Ishikawa (cell line): ENCODE data around the gene PRPF18.

ENCODE experiments used
- CEBPB ChIP-seq: IDR thresholded peaks from 2 replicates; pipeline ENCODE4 v1.6.1; 2012
- CREB1 ChIP-seq: IDR thresholded peaks from 2 replicates; pipeline ENCODE4 v1.6.1; 2012; ENCODE audit warnings: low read depth
- EGR1 ChIP-seq: IDR thresholded peaks from 2 replicates; pipeline ENCODE4 v1.6.1; 2012
- EP300 ChIP-seq: IDR thresholded peaks from 2 replicates; pipeline ENCODE4 v1.6.1; 2012; ENCODE audit warnings: borderline replicate concordance
- FOXM1 ChIP-seq: IDR thresholded peaks from 2 replicates; pipeline ENCODE4 v1.6.1; 2012; ENCODE audit warnings: low read depth, borderline replicate concordance
- NFIC ChIP-seq: IDR thresholded peaks from 2 replicates; pipeline ENCODE4 v1.6.1; 2012
- RAD21 ChIP-seq: IDR thresholded peaks from 2 replicates; pipeline ENCODE4 v1.6.1; 2012; ENCODE audit warnings: low read depth
- TAF1 ChIP-seq: IDR thresholded peaks from 2 replicates; pipeline ENCODE4 v1.6.1; 2012; ENCODE audit warnings: low read depth, mild to moderate bottlenecking
- TCF12 ChIP-seq: IDR thresholded peaks from 2 replicates; pipeline ENCODE4 v1.6.1; 2012; ENCODE audit warnings: low read depth
- TEAD4 ChIP-seq: IDR thresholded peaks from 2 replicates; pipeline ENCODE4 v1.6.1; 2012
- YY1 ChIP-seq: IDR thresholded peaks from 2 replicates; pipeline ENCODE4 v1.6.1; 2012; ENCODE audit warnings: low read depth
- ZBTB7A ChIP-seq: IDR thresholded peaks from 2 replicates; pipeline ENCODE4 v1.6.1; 2012; ENCODE audit warnings: low read depth
- TF ChIP-seq, protein P1 (sequence below): IDR thresholded peaks from 2 replicates; pipeline ENCODE4 v1.6.1; 2012
- TF ChIP-seq, protein P2 (sequence below): IDR thresholded peaks from 2 replicates; pipeline ENCODE4 v1.6.1; 2012; ENCODE audit warnings: low read depth, mild to moderate bottlenecking
- TF ChIP-seq, protein P3 (sequence below): IDR thresholded peaks from 2 replicates; pipeline ENCODE4 v1.6.1; 2012

The PRPF18 gene, protein sequence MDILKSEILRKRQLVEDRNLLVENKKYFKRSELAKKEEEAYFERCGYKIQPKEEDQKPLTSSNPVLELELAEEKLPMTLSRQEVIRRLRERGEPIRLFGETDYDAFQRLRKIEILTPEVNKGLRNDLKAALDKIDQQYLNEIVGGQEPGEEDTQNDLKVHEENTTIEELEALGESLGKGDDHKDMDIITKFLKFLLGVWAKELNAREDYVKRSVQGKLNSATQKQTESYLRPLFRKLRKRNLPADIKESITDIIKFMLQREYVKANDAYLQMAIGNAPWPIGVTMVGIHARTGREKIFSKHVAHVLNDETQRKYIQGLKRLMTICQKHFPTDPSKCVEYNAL

DNA sequence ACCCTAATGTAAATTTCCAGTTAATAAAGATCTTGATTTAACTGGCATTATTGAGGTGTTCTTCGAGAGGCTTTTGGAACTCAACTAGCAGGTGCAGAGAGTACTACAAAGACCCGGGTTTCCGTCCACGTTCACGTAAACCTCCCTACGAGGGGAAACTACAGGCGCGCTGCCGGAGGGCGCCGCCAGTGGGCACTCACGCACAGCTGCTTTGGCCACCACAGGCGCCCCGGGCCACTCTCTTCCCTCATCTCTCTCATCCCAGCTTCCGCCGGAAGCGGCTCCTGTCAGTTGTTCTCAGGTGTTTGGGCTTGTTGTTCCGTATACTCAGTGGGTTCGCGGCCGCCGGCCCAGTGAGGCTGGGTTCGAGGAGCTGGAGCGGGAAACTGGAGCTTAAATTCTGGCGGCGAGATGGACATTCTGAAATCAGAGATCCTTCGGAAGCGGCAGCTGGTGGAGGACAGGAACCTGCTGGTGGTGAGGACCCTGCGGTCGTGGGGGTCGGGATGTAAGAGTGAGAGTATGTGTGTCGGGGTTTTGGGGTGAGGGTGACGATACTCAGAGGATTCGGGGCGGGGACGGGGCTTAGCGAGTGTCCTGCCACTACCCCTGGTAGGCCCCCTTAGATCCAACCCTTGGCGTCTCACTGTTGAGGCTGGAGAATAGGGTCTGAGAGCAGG lies at the start of gene PRPF18:
Gene PRPF18, plus strand, starts transcription at position 290 of the 680 bp plus-strand sequence. Its CDS starts 122 bp downstream, at position 412.
- TF ChIP-seq EP300 (peak; percentile 27; the same call in 1 of the 2 replicates), CREB1 (no peak), YY1 (peak; percentile 59; the same call in 1 of the 2 replicates), RAD21 (peak; percentile 61), TAF1 (peak; percentile 85), TCF12 (peak; percentile 76; the same call in 1 of the 2 replicates), NFIC (peak; percentile 56), CEBPB (no peak), TEAD4 (peak; percentile 44)
- TF ChIP-seq, protein P1, sequence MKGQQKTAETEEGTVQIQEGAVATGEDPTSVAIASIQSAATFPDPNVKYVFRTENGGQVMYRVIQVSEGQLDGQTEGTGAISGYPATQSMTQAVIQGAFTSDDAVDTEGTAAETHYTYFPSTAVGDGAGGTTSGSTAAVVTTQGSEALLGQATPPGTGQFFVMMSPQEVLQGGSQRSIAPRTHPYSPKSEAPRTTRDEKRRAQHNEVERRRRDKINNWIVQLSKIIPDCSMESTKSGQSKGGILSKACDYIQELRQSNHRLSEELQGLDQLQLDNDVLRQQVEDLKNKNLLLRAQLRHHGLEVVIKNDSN = peak; percentile 53
- TF ChIP-seq, protein P2, sequence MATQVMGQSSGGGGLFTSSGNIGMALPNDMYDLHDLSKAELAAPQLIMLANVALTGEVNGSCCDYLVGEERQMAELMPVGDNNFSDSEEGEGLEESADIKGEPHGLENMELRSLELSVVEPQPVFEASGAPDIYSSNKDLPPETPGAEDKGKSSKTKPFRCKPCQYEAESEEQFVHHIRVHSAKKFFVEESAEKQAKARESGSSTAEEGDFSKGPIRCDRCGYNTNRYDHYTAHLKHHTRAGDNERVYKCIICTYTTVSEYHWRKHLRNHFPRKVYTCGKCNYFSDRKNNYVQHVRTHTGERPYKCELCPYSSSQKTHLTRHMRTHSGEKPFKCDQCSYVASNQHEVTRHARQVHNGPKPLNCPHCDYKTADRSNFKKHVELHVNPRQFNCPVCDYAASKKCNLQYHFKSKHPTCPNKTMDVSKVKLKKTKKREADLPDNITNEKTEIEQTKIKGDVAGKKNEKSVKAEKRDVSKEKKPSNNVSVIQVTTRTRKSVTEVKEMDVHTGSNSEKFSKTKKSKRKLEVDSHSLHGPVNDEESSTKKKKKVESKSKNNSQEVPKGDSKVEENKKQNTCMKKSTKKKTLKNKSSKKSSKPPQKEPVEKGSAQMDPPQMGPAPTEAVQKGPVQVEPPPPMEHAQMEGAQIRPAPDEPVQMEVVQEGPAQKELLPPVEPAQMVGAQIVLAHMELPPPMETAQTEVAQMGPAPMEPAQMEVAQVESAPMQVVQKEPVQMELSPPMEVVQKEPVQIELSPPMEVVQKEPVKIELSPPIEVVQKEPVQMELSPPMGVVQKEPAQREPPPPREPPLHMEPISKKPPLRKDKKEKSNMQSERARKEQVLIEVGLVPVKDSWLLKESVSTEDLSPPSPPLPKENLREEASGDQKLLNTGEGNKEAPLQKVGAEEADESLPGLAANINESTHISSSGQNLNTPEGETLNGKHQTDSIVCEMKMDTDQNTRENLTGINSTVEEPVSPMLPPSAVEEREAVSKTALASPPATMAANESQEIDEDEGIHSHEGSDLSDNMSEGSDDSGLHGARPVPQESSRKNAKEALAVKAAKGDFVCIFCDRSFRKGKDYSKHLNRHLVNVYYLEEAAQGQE = no peak
- TF ChIP-seq, protein P3, sequence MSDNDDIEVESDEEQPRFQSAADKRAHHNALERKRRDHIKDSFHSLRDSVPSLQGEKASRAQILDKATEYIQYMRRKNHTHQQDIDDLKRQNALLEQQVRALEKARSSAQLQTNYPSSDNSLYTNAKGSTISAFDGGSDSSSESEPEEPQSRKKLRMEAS = peak; percentile 45

DNA sequence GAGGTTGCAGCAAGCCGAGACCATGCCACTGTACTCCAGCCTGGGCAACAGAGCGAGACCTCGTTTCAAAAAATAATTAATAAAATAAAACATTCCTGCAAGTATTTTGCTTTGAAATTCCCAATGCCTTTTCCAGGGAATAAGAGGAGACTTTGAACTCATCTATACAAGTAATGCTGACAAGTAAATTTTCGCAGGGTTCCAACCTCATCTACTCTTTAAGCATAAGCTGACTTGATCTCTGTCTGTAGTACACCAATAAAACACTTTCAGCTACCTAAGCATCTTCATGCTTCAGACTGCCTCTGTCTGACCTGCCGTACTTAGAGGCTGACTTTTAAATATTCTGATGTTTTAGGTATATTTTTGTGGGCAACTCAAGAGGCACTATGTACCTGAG lies 44.2 kb upstream of the PRPF18 start:
- TF ChIP-seq, protein P2 = no peak
- TF ChIP-seq EGR1 (no peak), TAF1 (no peak), TEAD4 (no peak), EP300 (no peak), FOXM1 (no peak), TCF12 (no peak), CREB1 (no peak), RAD21 (no peak), YY1 (no peak), CEBPB (no peak)
- TF ChIP-seq, protein P1 = no peak

DNA sequence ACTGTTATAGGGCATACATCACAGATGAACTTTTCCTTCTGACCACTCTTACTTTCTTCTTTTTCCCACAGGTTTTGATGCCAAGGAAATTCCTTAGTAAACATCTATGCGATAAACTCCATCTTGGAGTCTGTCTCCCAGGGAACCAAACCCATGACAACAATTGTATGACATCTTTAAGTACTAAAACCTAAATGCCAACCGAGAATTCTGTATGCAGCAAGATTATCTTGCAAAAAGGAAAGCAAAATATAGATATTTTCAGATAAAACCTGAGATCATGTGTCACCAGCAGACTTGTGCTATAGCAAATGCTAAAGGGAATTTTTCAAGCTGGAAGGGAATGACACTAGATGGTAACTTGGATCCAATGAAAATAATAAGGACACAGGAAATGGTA lies 36.0 kb upstream of the PRPF18 start:
- no peak for TF ChIP-seq TEAD4
- no peak for TF ChIP-seq CREB1
- TF ChIP-seq CEBPB = no peak
- TF ChIP-seq TCF12 = no peak
- no peak for TF ChIP-seq ZBTB7A
- TF ChIP-seq RAD21 = no peak
- TF ChIP-seq, protein P2 = no peak
- no peak for TF ChIP-seq EGR1
- TF ChIP-seq, protein P1 = no peak
- TF ChIP-seq EP300 = no peak
- TF ChIP-seq, protein P3 = no peak
- TF ChIP-seq YY1 = no peak
- no peak for TF ChIP-seq FOXM1
- TF ChIP-seq TAF1 = no peak
- no peak for TF ChIP-seq NFIC
